ENCODE results near the gene ELP1. TPM values are rescaled to one million over a fixed set of nuclear protein-coding genes. Genes with fewer than 3 reads are reported as not detected.

The ELP1 gene
- total and polyA plus RNA-seq, 2 of the 4 experiments (the other 2 are of a cell fraction): 20.0 to 43.2 TPM

- CTCF ChIA-PET: no interaction called here
- H3K23ac ChIP-seq (ENCODE audit: low read depth, low read length): no peak overlapping the region
- H3K18ac ChIP-seq (ENCODE audit: low read depth, low read length): no peak overlapping the region
- H2BK20ac ChIP-seq (ENCODE audit: low read depth, low read length): no peak overlapping the region
- no peak overlapping the region for H3K27ac ChIP-seq (ENCODE audit: insufficient read depth, low read length)
- TF ChIP-seq POLR2A (IDR thresholded peaks at IDR 0.05; ENCODE audit: low read depth, low read length): no peak
- TF ChIP-seq CHD1 (IDR thresholded peaks at IDR 0.05; ENCODE audit: low read depth, low read length): no peak
- no peak for TF ChIP-seq SMC3 (IDR thresholded peaks at IDR 0.05; ENCODE audit: low read depth, low read length)
- no peak for TF ChIP-seq FOS (IDR thresholded peaks at IDR 0.05; ENCODE audit: low read depth, low read length)
- TF ChIP-seq MAFK (IDR thresholded peaks at IDR 0.05; ENCODE audit: low read depth, low read length): no peak
- no peak for TF ChIP-seq NFE2L2 (IDR thresholded peaks at IDR 0.05; ENCODE audit: low read depth, low read length)
- H3K4me3 ChIP-seq (ENCODE audit: insufficient read depth, low read depth, low read length): no peak overlapping the region
- WGBS, 2 experiments (ENCODE audit: extremely low coverage in 2 of 2, insufficient read length in 1 of 2): no CpG with 5 or more reads among the region's 3 CpGs
- no peaks in the 10 kb centered on the region for H4K20me1 ChIP-seq (ENCODE audit: insufficient read depth, low read length)
- H2AFZ ChIP-seq (replicated peaks; ENCODE audit: low read length, poor library complexity): no peak overlapping the region
- peaks cover 2% of the 10 kb centered on the region; the same call in 1 of the 2 replicates for H3K36me3 ChIP-seq (ENCODE audit: control insufficient read depth, insufficient read depth, low read length)
- no peak overlapping the region for H4K8ac ChIP-seq (ENCODE audit: low read depth in 2 of 2, low read length in 2 of 2)
- peaks cover 5% of the 10 kb centered on the region; the same call in 1 of the 2 replicates for H3K4me1 ChIP-seq (ENCODE audit: control insufficient read depth, insufficient read depth, low read length)
- no peaks in the 10 kb centered on the region for H3K79me1 ChIP-seq (ENCODE audit: low read depth in 1 of 2, low read length in 2 of 2)
- no peak overlapping the region for H2BK5ac ChIP-seq (ENCODE audit: low read depth, low read length, poor library complexity, severe bottlenecking)
- dilution Hi-C loops (cut with HindIII; ENCODE audit: low sequenced_read_pairs, unreplicated experiment): no loop called here
- H2BK15ac ChIP-seq (ENCODE audit: low read depth, low read length): no peak overlapping the region
- in situ Hi-C loops (cut with MboI; ENCODE audit: low sequenced_read_pairs): no loop called here
- H4K5ac ChIP-seq (ENCODE audit: low read depth, low read length): no peak overlapping the region
- no peak overlapping the region for H3K56ac ChIP-seq (ENCODE audit: extremely low read depth, insufficient read depth, low read length)
- no peak overlapping the region for H3K4me2 ChIP-seq (ENCODE audit: low read depth, low read length)
- no peak overlapping the region for H2BK120ac ChIP-seq (ENCODE audit: low read depth, low read length)
- no peak overlapping the region for H2AK9ac ChIP-seq (replicated peaks; ENCODE audit: low read depth, low read length, poor library complexity)
- peaks cover 6% of the 10 kb centered on the region; the same call in 1 of the 2 replicates for H3K9me1 ChIP-seq (ENCODE audit: insufficient read depth, low read length)
- H3K27me3 ChIP-seq (ENCODE audit: control insufficient read depth, insufficient read depth, low read length): no peaks in the 10 kb centered on the region
- H3K4ac ChIP-seq (ENCODE audit: low read depth, low read length): no peak overlapping the region
- ATAC-seq (ENCODE audit: low read depth) (no peak), DNase-seq (no peak)
- no peak overlapping the region for H4K91ac ChIP-seq (ENCODE audit: insufficient read depth, low read depth, low read length)
- H3K14ac ChIP-seq (replicated peaks; ENCODE audit: low read depth, low read length): no peak overlapping the region
- no peak overlapping the region for H2AK5ac ChIP-seq (ENCODE audit: low read depth, low read length)
- POLR2A ChIA-PET (ENCODE audit: unreplicated experiment): no interaction called here
- intact Hi-C loops (cut with micrococcal nuclease): loop anchor here (2.0 kb wide), 1 partner anchor 20 kb away; no protein-coding TSS in a partner anchor
- no TSS peak for BruUV-seq (replicated peaks)
- H3K9me3 ChIP-seq (ENCODE audit: control insufficient read depth, insufficient read depth, low read length): no peaks in the 10 kb centered on the region
- no peak overlapping the region for H3K9ac ChIP-seq (ENCODE audit: low read depth, low read length)
Observed at GRCh38 chr9:108864446-108864845, 69.5 kb downstream of the ELP1 start.
